Measurements from ENCODE around the gene PDIA5.

DNA sequence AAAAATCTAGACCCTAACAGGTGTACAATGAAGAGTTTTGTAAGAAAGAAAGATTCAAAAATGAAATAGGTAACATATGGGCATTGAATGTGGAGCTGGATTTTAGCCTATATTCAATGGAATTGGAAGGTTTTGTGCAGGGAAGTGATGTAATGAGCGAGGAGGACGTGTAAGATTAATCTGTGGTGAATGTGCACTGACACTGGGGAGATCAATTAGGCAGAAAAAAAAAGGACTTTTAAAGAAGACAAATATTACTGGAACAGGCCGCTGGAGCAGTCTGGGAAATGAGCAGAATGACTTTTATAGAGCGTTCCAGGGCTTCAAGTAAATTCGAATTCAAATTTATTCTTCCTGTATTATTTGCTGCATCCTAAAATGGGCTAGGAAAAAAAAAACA, 55.2 kb downstream of the PDIA5 start:
- no peak for TF ChIP-seq YY1 (IDR thresholded peaks at IDR 0.05; ENCODE audit: insufficient read depth, insufficient read length)
- no peak for TF ChIP-seq ZNF274 (IDR thresholded peaks at IDR 0.05; ENCODE audit: low read depth, low read length)
- TF ChIP-seq SUZ12 (IDR thresholded peaks at IDR 0.05; ENCODE audit: extremely low read depth, insufficient read depth, insufficient read length): no peak
